GM18519 (cell line): ENCODE measurements around the gene CYP4F12.

ENCODE experiments used
- ATAC-seq: cut with Tn5 transposase; IDR thresholded peaks from one replicate; pipeline ENCODE4 v1.9.1; 2021; ENCODE audit warnings: mild to moderate bottlenecking, moderate library complexity; ENCODE audit not compliant: unreplicated experiment, low FRiP score

Gene CYP4F12

GRCh38 chr19:15672580-15673175, at the start of gene CYP4F12:
Gene CYP4F12 (plus strand): TSS chr19:15673087. CDS start chr19:15673530, 443 bp downstream.
- no peak for ATAC-seq

GRCh38 chr19:15623711-15624318, 49.1 kb upstream of the CYP4F12 start:
- ATAC-seq = no peak

GRCh38 chr19:15628236-15629002, 44.5 kb upstream of the CYP4F12 start:
- ATAC-seq = no peak

- ATAC-seq = no peak
These were observed 43.6 kb upstream of the CYP4F12 start for GRCh38 chr19:15629003-15629880.

- no peak for ATAC-seq
These were observed 41.1 kb upstream of the CYP4F12 start for GRCh38 chr19:15631817-15632216.

- ATAC-seq = no peak
These were observed 39.6 kb upstream of the CYP4F12 start for GRCh38 chr19:15633082-15633835.

- no peak for ATAC-seq
These were observed 38.8 kb upstream of the CYP4F12 start for GRCh38 chr19:15634105-15634504.

GRCh38 chr19:15635016-15635805, 37.7 kb upstream of the CYP4F12 start:
- no peak for ATAC-seq

GRCh38 chr19:15636026-15636425, 36.9 kb upstream of the CYP4F12 start:
- no peak for ATAC-seq

GRCh38 chr19:15639596-15639995, 33.3 kb upstream of the CYP4F12 start:
- no peak for ATAC-seq

GRCh38 chr19:15640294-15640903, 32.5 kb upstream of the CYP4F12 start, which contains the start of gene CYP4F3:
Gene CYP4F3 (plus strand): TSS chr19:15640897. CDS start chr19:15641416, 519 bp downstream.
- no peak for ATAC-seq

GRCh38 chr19:15640904-15641597, 31.8 kb upstream of the CYP4F12 start:
- no peak for ATAC-seq

GRCh38 chr19:15641901-15642491, 30.9 kb upstream of the CYP4F12 start:
- no peak for ATAC-seq

- ATAC-seq = no peak
These were observed 30.1 kb upstream of the CYP4F12 start for GRCh38 chr19:15642807-15643206.

GRCh38 chr19:15643387-15643786, 29.5 kb upstream of the CYP4F12 start:
- ATAC-seq = no peak

- no peak for ATAC-seq
These were observed 28.7 kb upstream of the CYP4F12 start for GRCh38 chr19:15644066-15644741.

GRCh38 chr19:15644816-15645215, 28.1 kb upstream of the CYP4F12 start:
- no peak for ATAC-seq
